HUES6 (cell line): ENCODE data around the gene MICA.
A peak's percentile ranks its signal among the peaks of the same experiment; 100 is the strongest.
"Not testable (repeated sequence)": the region's sequence is repeated elsewhere in the genome, so short reads cannot be mapped to it uniquely, and the experiment has no call there.

Experiments used
- H3K27ac ChIP-seq: 2 replicates; pipeline ENCODE4 v1.7.0; 2013; ENCODE audit warnings: low read depth, mild to moderate bottlenecking, low read length, inconsistent platforms
- H3K27me3 ChIP-seq: 2 replicates; pipeline ENCODE4 v1.6.1; 2013; ENCODE audit warnings: low read length; ENCODE audit not compliant: control insufficient read depth, insufficient read depth
- H3K36me3 ChIP-seq: 2 replicates; pipeline ENCODE4 v1.6.1; 2013; ENCODE audit warnings: low read length; ENCODE audit not compliant: control insufficient read depth, insufficient read depth
- H3K4me1 ChIP-seq: 2 replicates; pipeline ENCODE4 v1.6.1; 2013; ENCODE audit warnings: low read length; ENCODE audit not compliant: control insufficient read depth, insufficient read depth
- H3K4me3 ChIP-seq: 2 replicates; pipeline ENCODE4 v1.5.1; 2013; ENCODE audit warnings: low read depth, low read length
- H3K9ac ChIP-seq: one replicate; pipeline ENCODE4 v1.6.1; 2013; ENCODE audit warnings: mild to moderate bottlenecking, low read length
- H3K9me3 ChIP-seq: 2 replicates; pipeline ENCODE4 v1.6.1; 2013; ENCODE audit warnings: low read depth, low read length; ENCODE audit not compliant: control insufficient read depth, insufficient read depth

Gene MICA

DNA sequence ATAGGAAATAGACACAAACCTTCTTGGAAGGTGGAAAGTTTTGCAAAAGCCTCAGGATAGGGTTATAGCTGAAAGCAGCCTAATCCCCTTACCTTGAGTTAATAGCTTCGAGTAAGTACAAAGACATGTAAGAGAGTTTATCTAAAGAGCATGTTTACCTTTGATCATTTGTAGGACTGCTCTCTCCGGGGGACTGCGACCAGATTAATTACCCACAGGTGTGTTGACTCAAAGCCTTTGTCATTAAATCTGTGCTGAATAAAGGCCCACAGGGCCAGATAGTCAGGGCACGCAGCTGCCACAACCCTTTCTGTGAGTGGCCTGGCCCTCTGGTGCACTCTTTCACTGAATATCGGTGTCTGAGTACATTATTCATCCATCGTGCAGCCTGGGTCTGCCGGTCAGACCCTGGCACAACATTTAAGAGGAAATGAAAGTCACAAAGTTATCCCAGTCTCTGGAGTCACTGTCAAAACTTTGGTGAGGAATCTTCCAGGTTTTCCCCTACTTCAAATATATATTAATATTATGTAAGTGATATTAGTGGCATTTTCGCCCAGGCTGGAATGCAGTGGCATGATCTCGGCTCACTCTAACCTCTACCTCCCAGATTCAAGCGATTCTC lies 5.4 kb upstream of the MICA start:
- H3K4me3 ChIP-seq: no peak overlapping the region; the same call in 1 of the 2 replicates
- H3K9ac ChIP-seq: no peak overlapping the region
- peaks cover 22% of the 10 kb centered on the region for H3K4me1 ChIP-seq
- H3K9me3 ChIP-seq: no peaks in the 10 kb centered on the region
- H3K27ac ChIP-seq: no peak overlapping the region
- no peaks in the 10 kb centered on the region for H3K36me3 ChIP-seq
- H3K27me3 ChIP-seq: peaks cover 34% of the 10 kb centered on the region

DNA sequence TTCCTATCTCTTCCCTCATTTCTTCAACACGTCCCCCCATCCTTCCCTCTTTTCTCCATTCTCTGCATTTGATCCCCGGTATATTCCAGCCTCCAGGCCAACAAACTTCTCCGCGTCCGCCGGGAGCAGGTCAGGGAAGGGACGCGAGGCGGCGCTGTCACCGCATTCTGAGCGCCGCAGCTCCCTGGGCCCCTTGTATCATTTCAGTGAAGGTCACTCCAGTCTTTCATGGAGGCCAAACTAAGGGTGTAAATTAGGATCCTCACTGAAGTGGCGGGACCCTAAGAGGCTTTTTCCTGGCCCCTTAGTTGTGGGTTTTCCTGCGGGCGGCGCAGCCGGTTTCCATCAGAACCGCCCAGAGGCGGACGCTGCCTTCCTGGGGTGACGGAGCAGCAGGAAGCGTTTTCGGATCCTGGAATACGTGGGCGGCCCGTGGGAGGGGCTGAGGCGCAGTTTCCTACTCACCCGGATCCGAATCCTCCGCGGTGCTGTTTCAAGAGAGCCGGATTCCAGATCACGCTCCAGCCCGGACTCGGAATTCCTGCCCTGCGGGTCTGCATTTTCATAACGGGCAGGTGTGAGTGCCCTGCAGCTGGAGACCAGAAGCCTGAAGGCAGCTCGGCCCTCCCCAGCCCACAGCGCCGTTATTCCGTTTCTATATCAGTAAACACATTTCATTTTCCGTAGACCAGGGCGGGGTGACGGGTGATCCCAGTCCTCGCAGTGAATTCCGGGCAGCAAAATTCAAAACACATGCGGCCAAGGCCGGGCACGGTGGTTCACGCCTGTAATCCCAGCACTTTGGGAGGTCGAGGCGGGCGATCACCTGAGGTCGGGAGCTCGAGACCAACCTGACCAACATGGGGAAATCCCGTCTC lies 3.6 kb upstream of the MICA start:
- H3K4me1 ChIP-seq: peaks cover 18% of the 10 kb centered on the region
- no peaks in the 10 kb centered on the region for H3K36me3 ChIP-seq
- H3K9me3 ChIP-seq: no peaks in the 10 kb centered on the region
- H3K27ac ChIP-seq: peak overlapping the region; percentile 25; the same call in 1 of the 2 replicates
- H3K27me3 ChIP-seq: peaks cover 46% of the 10 kb centered on the region
- H3K4me3 ChIP-seq: peak overlapping the region; percentile 64
- H3K9ac ChIP-seq: peak overlapping the region; percentile 55

DNA sequence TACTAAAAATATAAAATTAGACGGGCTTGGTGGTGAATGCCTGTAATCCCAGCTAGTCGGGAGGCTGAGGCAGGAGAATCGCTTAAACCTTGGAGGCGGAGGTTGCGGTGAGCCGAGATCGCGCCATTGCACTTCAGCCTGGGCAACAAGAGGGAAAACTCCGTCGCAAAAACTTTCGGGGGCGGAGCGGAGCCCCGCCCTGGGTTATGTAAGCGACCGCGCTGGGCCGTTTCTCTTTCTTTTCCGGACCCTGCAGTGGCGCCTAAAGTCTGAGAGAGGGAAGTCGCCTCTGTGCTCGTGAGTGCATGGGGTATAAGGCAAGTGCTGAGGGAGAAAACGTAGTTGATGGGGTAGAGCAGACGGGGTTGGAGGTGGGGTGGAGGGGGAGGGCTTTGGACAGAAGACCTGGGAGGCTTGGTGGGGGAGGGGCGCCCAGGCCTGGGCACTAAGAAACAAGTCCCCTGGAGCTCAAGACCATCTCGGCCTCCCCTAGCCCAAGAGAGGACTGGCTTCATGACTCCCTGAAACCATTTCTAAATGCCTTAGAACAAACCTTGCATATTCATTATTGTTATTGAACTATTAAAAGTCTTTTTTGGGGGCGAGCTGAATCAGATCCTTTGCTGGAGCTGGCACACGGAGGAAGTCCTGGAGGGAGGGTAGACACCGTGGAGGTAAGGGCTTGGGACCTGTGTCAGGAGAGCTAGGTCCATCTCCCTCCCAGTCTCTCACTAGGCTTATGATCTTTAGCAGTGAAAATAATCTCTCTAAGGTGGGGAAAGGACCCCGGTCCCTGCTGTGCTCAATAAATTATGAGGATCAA lies 2.7 kb upstream of the MICA start:
- peak overlapping the region; percentile 55 for H3K9ac ChIP-seq
- H3K4me1 ChIP-seq: peaks cover 22% of the 10 kb centered on the region
- peak overlapping the region; percentile 64 for H3K4me3 ChIP-seq
- no peaks in the 10 kb centered on the region for H3K9me3 ChIP-seq
- no peak overlapping the region for H3K27ac ChIP-seq
- peaks cover 46% of the 10 kb centered on the region for H3K27me3 ChIP-seq
- H3K36me3 ChIP-seq: no peaks in the 10 kb centered on the region

DNA sequence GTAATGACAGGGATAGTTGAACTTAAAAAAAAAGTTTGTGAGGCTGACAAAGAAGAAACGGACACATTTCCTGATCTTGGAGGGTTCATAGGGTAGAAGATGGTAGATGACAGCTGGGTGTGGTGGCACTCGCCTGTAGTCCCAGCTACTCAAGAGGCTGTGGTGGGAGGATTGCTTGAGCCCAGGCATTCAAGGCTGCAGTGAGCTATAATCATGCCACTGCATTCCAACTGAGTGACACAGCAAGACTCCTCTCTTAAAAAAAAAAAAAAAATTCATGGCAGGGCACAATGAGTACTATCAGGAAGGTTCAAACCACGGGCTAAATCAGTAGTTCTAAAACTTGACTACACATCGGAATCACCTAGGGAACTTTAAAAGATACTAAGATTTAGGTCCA lies 2.0 kb upstream of the MICA start:
- H3K27me3 ChIP-seq: peaks cover 44% of the 10 kb centered on the region
- H3K9ac ChIP-seq: no peak overlapping the region
- H3K4me3 ChIP-seq: peak overlapping the region; percentile 64; the same call in 1 of the 2 replicates
- H3K36me3 ChIP-seq: no peaks in the 10 kb centered on the region
- no peaks in the 10 kb centered on the region for H3K9me3 ChIP-seq
- H3K4me1 ChIP-seq: peaks cover 26% of the 10 kb centered on the region
- H3K27ac ChIP-seq: no peak overlapping the region

DNA sequence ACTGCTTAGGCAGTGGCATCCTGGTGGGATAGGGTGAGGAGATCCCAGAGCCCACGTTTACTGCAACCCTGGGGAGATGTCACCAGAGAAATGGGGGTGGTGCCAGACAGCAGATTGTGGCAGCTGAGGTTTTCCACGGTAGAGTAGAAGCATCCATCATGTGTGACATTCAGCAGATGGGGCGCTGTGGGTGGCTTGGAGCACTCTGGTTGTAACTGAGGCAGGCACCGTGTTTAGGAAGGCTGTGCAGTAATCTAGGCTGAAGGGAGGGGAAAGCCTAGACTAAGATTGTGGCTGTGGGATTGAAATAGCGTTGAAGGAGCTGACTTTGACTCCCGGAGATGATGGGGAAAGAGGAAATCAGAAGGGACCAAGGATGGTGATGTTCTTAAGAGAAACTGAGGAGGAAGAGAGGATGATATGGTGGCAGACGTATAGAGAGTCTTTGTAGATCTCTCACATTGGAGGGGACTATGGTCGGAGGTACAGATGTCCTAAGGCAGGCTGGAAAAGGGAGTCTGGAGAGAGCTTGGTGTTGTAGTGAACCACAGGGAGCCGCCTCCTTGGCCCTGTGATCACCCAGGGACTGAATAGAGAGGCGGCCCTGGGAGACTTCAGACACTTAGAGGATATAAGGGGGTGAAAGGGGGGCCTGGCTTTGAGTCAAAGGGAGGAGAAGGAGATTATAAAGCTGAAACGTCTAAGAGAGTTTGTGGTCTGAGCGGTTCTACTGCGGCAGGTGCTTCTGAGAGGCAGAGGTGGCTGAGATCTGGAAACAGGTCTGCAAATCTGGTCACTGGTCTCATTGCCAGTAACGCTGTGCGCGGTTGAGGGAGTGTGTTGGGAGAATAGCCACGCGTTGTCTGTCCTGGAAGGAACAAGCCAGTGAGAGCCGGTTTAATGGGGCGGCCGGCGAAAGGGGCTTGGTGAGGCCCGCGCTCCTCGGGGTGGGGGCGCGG lies 792 bp upstream of the MICA start:
- peak overlapping the region; percentile 77 for H3K4me3 ChIP-seq
- peaks cover 23% of the 10 kb centered on the region for H3K4me1 ChIP-seq
- H3K27ac ChIP-seq: no peak overlapping the region
- H3K27me3 ChIP-seq: peaks cover 44% of the 10 kb centered on the region
- peak overlapping the region; percentile 32 for H3K9ac ChIP-seq
- H3K36me3 ChIP-seq: no peaks in the 10 kb centered on the region
- H3K9me3 ChIP-seq: no peaks in the 10 kb centered on the region

DNA sequence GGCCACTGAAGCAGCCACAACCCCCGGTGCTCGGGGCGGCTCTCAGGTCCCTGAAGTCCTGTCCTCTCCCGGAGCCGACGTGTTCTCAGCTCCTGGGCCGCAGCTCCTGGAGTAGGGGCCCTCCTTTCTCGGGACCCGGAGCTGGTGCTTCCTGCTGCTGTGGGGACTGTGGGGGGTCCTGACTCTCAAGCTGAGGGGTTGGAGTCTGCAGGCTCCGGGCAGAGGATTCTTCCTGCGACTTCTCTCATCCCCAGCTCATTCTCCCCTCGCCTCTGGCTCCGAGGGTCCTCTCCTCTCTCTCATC lies 618 bp downstream of the MICA start:
- H3K9me3 ChIP-seq, H3K36me3 ChIP-seq, H3K27ac ChIP-seq: not testable (repeated sequence)
- peaks cover 23% of the 10 kb centered on the region for H3K4me1 ChIP-seq
- peak overlapping the region; percentile 63 for H3K9ac ChIP-seq
- peak overlapping the region; percentile 77 for H3K4me3 ChIP-seq
- H3K27me3 ChIP-seq: peaks cover 41% of the 10 kb centered on the region

DNA sequence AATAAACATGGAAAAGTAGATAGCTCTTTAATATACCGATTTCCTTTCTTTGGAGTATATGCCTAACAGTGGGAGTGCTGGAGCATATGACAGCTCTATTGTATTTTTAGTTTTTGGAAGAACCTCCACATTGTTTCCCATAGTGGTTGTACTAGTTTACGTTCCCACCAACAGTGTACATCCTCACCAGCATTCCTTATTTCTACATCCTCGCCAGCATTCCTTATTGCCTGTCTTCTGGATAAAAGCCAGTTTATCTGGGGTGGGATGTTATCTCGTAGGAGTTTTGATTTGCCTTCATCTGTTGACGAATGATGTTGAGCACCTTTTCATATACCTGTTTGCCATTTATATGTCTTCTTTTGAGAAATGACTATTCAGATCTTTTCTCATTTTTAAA lies 2.6 kb downstream of the MICA start:
- H3K27me3 ChIP-seq: peaks cover 33% of the 10 kb centered on the region
- H3K4me1 ChIP-seq: peaks cover 20% of the 10 kb centered on the region

DNA sequence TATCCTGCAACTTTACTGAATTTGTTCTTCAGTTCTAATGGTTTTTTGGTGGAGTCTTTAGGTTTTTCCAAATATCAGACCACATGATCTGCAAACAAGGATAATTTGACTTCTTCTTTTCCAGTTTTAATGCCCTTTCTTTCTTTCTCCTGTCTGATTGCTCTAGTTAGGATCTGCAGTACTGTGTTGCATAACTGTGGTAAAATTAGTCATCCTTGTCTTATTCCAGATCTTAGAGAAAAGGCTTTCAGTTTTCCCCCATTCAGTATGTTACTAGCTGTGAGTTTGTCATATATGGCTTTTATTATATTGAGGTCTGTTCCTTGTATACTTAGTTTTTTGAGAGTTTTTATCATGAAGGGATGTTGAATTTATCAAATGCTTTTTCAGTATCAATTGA lies 4.3 kb downstream of the MICA start:
- no peak overlapping the region for H3K27ac ChIP-seq
- peaks cover 16% of the 10 kb centered on the region for H3K27me3 ChIP-seq
- peaks cover 8% of the 10 kb centered on the region for H3K4me1 ChIP-seq
- H3K4me3 ChIP-seq: no peak overlapping the region
- peaks cover 24% of the 10 kb centered on the region for H3K36me3 ChIP-seq
- H3K9me3 ChIP-seq: no peaks in the 10 kb centered on the region
- H3K9ac ChIP-seq: no peak overlapping the region

More for the DNA sequence above, 2.6 kb downstream of the MICA start:
- Histone ChIP-seq H3K4me3 (no peak overlapping the region; the same call in 1 of the 2 replicates), H3K9ac (no peak overlapping the region), H3K36me3 (peaks cover 6% of the 10 kb centered on the region), H3K9me3 (no peaks in the 10 kb centered on the region), H3K27ac (no peak overlapping the region)

DNA sequence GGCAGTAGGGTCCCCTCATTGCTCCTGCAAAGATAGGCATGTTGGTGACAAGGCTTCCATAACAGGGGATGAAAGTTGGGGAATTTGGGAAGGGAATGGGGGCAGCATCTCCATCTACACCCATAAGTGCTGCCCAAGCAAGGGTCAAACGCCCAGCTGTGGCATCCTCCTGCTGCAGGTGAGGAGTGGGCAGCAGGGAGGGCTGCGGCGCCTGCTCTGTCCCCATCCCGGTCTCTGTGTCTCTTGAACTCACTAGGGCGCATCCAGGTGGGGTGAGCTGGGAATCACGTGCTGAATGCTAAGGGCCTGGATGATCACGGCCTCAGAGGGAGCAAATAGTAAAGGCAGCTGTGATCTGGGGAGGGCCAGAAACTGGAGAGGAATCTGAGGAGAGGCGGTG lies 9.1 kb downstream of the MICA start:
- no peak overlapping the region for H3K4me3 ChIP-seq
- H3K27ac ChIP-seq: no peak overlapping the region
- no peaks in the 10 kb centered on the region for H3K4me1 ChIP-seq
- H3K27me3 ChIP-seq: no peaks in the 10 kb centered on the region
- no peak overlapping the region for H3K9ac ChIP-seq
- peaks cover 47% of the 10 kb centered on the region for H3K36me3 ChIP-seq
- no peaks in the 10 kb centered on the region for H3K9me3 ChIP-seq

DNA sequence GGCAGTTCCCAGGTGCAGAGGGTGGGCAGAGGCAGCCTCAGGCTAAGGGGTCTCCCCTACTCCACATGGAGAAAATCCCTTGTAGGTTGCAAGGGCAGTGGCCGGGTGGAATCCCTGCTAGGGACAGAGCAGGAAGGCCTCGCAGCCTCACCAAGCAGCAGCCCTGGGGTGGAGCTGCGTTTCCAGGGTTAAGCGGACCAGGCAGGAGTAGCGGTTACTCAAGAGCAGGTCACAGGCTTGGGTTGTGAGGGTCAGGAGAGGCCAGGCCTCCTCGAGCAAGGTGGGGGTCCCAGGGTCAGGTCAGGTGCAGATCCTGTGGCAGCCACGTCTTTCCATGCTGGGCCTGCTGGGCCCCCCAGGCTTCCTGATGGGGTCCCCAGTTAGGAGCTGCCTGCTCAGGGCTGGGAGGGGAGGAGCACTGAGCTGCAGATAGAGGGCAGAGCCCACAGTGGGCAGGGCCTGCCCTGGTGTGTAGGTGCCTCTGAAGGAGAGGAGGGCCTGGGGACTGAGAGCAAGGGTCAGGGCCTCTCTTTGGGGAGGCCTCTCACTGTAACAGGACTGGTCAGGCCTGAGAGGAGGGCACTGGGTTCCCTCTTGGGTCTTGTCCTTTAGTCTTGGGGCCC lies 10.9 kb downstream of the MICA start:
- H3K27ac ChIP-seq, H3K27me3 ChIP-seq, H3K9me3 ChIP-seq, H3K9ac ChIP-seq, H3K4me3 ChIP-seq, H3K4me1 ChIP-seq: not testable (repeated sequence)
- peaks cover 47% of the 10 kb centered on the region for H3K36me3 ChIP-seq
